Stimulated activated CD4-positive, alpha-beta T cell treated with anti-CD3 and anti-CD28 coated beads, TNF-alpha, amount 100 ng/mL, for 24 hours (primary cell): ENCODE data around the gene PLOD3.

ENCODE experiments used
- DNase-seq, 3 experiments: peaks; one replicate each; pipeline ENCODE4 v3.0.0-alpha.2; 2020; ENCODE audit warnings: low read depth in 3 of 3

PLOD3 gene

DNA sequence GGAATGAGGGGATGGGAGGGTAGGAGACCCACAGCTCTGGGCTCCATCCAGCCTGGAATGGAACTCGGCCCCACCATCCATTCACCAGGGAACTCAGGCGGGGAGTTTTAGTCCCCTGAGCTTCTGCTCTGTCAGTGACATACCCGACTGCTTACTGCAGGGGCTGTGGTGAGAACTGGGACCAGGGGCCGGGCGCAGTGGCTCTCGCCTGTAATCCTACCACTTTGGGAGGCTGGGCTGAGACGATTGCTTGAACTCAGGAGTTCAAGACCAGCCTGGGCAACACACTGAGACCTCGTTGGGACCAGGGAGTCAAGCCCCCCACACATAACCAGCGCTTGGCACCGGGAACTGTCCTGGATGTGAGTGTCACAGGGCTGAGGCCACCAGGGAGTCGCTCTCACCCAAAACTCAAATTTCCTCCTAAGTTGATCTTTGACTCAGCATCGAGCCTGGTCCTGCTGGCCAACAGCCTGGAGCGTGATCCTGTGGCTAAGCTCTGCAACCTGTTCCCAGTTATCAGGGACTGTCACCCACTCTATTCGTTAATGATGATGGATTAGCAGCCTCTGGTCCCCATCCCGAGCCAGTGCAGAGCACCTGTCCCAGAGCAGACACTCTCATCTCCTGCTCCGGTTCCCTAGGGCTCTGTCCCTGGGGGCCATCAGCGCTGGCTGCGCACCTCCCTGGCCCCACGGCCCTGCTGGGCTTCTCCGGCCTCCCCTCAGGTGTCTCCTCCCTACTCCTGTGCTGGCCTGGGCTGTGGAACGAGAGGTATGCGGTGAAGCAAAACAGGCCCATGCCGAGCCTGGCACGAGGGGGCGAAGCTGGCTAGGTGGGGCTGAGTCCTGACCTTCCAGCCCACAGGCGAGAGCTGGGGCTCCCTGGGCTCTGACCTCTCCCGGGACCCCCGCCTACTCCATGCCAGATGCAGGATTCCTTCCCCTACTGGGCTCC lies 21.1 kb upstream of the PLOD3 start:
- DNase-seq: no peak

DNA sequence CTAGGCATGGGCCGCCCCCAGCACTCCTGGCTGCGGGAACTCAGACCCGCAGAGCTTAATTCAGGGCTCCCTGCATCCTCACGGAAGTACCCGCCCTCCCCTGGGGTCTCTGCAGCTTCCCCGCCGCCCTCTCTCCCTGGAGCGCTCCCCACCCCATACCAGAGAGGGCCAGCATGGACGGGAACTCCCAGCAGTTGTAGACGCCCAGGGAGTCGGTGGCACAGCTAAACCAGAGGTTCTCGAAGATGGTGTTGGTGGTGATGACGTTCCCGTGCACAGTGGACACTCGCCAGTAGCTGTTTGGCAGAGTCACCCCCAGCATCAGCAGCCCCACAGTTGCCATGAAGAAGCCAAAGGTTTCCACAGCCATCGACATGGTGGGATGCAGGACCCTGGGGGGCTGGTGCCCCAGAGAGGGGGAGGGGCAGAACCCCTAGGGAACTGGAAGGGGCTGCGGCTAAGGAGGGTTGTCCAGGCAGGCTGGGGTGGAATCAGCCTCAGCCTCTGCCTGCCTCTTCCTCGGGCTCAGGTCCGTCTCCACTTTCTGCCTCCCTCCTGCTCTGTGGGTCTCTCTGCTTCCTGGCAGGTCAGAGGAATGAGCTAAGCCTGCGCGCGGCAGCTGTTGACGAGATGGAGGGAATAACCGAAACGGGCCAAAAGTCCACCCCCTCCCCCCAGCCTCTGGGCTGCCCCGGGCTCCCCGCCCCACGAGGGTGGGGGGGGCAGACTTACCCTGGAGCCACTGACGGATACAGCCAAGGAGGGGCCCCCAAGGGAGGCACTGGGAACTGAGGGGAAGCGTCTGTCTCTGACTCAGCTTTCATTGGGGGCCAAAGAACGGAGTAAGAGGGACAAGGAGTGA lies 20.1 kb upstream of the PLOD3 start, which contains the start of gene CLDN15:
CLDN15 (minus strand) TSS at position 597 of the 862 bp plus-strand sequence; CDS start at position 376, 221 bp downstream.
- no peak for DNase-seq

DNA sequence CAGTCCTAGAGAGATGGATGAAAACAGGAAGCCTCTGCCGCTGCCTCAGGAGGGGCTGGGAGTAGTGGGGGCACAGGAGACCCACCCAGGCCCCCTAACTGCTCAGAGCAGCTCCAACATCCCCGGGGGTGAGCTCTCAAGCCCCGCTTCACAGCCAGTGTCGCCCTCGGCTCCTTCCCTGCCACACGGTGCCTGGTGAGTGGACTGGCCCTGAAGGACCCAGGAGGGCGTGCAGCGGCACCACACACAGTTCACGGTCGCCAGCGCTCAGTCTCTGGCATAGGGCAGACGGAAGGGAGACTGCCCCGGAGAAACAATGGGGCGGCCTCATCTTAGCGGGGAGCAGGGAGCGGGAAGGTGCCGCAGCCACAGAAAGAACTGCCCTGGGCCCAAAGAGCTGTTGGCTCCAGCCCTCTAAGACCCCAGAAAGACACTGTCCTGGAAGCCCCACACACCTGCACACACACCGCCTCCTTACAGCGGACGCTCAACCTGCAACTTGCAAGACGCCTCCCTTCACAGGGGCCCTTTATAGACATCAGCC lies 19.0 kb upstream of the PLOD3 start:
- DNase-seq: no peak

DNA sequence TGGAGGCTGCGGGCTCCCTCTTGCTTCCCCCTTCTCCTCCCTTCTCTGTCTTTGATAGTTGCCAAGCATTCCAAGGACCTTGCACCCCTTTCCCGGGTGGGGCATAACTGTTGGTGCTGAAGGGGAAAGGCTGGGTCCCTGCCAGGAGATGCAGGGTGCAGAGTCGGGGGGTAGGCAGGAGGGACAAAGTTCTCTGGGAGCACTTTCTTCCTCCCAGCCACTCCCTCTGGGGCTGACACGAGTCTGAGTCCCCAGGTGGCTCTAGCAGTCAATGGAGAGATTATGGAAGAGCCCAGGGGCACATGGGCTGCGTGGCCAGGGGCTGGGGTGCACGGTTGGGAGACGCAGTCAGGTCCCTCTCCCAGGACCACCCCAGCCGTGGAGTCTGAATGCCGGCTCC lies 18.1 kb upstream of the PLOD3 start:
- DNase-seq: no peak

DNA sequence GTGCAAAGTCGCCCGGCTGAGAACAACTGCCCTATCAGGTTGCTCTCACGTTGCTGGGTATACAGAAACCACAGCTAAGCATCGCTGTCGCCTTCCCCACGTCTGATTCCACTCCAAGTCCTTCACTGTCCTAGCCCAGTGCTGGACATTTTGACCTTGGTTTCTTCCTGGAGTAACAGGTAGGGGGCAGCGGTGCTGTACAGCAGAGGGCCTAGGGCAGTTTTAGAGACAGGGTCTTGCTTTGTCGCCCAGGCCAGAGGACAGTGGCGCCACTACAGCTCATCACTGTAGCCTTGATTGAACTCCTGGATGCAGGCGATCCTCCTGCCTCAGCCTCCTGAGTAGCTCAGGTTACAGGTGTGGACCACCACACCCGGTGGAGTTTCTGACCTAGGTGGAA lies 17.7 kb upstream of the PLOD3 start:
- DNase-seq: no peak

DNA sequence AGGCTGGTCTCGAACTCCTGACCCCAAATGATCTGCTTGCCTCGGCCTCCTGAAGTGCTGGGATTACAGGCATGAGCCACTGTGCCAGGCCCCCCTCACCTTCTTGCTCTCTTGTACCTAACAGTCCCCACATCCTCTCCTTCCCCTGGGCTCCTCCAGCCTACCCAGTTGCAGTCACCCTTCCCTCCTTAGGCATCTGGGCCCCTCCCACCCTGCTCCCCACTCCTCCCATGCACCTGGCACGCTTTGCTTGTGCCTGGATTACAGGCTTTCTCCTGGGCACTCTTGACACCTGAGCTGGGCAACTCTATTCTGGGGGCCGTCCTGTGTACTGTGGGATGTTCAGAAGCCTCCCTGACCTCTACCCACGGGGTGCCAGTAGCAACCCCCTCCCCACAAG lies 17.3 kb upstream of the PLOD3 start:
- DNase-seq: no peak

DNA sequence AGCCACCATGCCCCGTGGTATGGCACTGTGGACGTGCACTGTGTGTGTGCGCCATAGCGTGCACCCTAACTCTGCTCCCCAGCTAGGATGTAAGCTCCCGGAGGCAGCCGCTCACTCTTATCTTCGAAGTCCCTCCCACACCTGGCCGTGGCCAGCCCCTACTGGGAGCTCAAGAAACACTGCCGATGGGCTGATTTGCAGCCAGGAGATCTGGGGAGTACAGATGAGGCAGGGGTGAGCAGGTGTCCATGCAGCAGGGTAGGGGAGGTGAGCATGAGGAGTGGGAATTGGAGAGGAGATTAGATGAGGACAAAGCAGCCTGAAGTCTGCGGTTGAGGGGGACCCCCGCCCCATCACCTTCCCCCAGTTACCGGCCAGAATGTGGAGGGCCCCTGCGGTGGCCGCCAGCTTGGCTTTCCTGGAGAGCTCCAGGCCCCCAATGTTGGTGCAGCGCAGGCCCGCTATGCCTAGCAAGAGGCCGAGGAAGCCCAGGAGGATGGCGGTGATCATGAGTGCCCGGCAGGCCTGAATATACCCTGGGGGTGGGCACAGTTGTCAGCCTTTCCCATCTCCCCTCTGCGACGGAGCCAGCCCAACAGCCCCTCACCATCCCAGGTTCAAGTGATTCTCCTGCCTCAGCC lies 16.6 kb upstream of the PLOD3 start:
- DNase-seq: no peak

DNA sequence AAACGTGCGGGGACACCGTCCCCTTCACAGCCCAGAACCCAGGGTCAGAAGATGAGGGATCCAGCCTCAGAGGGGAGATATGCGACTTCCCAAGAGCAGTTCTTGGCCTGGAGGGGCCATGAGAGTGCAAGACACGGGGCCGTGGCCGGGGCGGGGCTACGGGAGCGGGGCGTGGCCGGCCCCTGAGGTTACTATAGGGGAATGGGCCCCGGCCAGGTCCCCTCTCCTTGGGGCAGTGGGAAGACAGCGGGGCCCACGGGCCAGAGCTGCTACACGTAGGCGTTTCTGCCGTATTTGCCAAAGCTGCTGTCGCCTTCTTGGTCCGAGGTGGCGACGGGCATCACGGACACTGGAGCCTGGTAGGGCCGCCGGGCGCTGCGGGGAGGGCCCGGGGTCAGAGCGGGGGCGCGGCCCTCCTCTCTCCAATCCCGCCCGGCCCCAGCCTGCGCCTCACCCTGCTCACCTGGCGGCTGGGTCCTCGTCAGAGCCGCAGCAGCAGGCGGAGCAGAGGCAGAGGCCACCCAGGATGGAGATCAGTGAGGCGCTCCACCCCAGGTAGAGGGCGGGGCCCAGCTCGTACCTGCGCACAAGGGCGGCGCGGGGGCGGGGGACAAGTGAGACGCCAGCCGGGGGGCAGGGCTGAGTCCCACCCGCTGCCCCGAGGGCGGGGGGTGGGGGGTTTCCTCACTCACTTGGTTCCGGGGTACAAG lies 14.9 kb upstream of the PLOD3 start:
- no peak for DNase-seq

DNA sequence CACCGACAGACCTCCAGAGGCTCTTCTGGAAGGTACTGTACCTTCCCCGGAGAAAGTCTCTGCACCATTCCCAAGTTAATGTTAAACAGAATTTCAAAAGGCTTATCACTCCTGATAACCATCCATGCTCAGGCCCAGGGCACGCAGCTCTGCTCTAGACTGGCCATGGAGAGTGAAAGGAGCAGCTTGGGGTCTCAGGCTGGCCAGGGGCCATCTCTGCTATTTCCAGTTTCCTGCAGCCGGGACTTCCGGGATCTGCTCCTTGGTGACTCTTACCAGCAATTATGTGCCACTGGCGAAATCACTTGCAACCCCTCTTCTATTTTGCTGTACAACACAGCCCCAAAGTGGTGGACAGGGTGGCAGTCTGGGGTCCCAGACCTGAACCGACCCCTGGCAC lies 14.3 kb upstream of the PLOD3 start:
- DNase-seq: no peak

DNA sequence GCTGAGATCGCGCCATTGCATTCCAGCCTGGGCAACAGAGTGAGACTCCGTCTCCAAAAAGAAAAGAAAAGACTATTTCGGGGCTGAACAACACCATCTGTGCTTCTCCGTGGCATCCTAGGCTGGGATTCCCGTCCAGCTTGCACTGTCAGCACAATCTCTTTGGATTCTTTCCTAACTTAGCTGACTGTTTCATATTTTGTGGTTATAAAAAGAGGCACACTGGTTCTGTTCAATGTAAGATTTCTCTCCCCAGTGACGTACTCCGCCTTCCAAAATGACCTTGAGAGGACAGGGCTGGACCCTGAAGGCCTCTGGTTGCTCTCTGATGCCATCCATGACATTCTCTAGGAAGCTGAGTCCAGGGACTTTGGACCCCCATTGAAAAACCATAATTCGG lies 9.3 kb upstream of the PLOD3 start:
- no peak for DNase-seq

DNA sequence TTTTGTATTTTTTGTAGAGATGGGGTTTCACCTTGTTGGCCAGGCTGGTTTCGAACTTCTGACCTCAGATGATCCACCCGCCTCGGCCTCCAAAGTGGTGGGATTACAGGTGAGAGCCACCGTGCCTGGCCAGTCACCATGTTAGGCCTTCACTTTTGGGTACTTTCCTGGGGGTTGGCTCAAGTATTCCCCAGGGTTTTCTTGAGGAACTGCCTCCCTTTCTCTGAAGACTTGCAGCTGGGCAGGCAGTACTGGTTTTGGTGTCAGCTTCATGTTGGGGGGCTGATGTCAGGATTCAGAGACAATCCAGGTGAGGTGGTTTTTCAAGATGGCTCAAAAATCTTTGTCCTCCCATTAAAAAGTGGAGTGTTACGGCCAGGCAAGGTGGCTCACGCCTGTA lies 8.3 kb upstream of the PLOD3 start:
- DNase-seq: no peak

DNA sequence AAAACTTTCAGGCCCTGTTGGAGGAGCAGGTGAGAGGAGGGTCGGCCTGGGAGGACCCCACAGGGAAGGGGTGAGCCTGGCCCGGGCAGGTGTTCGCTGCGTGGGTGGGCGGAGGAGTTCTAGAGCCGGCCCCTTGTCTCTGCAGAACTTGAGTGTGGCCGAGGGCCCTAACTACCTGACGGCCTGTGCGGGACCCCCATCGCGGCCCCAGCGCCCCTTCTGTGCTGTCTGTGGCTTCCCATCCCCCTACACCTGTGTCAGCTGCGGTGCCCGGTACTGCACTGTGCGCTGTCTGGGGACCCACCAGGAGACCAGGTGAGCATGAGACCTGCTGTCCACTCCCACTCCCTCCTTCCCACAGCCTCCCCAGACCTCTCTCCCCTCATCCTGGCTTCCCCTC lies 6.1 kb upstream of the PLOD3 start:
- DNase-seq: no peak

DNA sequence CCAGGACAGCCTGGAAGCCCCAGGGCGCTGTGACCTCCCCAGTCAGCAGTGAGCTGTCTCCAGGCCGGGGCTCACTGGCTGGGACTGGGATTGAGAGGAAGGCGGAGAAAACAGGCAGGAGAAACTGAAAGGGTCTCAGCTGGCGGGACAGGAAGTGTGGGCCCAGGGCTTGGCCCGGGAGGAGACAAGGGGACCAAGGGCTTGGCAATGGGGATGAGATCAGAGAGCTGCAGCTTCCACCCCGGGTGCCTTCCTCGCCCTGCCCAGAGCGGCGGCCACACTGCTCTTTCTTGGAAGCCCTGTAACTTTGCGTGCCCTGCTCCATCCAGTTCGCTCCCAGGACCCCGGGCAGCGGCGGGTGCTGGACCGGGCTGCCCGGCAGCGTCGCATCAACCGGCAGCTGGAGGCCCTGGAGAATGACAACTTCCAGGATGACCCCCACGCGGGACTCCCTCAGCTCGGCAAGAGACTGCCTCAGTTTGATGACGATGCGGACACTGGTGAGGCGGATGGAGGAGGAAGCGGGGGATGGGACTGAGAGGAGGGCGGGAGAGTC lies 5.0 kb upstream of the PLOD3 start:
- DNase-seq: no peak

DNA sequence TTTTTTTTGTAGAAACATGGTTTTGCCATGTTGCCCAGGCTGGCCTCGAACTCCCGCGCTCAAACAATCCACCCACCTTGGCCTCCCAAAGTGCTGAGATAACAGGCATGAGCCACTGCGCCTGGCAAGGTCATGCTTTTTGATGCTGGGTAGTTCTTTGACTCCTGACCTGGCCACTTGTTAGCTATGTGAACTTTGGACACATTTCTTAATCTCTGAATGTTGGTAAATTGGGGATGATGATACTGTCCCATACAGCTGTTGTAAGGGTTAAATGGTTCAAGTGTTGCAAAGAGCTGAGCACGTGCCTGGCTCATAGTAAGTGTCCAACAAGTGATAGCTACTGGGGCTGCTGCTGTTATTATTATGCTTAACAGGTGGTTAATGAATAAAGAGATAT lies 2.9 kb upstream of the PLOD3 start:
- DNase-seq: no peak

DNA sequence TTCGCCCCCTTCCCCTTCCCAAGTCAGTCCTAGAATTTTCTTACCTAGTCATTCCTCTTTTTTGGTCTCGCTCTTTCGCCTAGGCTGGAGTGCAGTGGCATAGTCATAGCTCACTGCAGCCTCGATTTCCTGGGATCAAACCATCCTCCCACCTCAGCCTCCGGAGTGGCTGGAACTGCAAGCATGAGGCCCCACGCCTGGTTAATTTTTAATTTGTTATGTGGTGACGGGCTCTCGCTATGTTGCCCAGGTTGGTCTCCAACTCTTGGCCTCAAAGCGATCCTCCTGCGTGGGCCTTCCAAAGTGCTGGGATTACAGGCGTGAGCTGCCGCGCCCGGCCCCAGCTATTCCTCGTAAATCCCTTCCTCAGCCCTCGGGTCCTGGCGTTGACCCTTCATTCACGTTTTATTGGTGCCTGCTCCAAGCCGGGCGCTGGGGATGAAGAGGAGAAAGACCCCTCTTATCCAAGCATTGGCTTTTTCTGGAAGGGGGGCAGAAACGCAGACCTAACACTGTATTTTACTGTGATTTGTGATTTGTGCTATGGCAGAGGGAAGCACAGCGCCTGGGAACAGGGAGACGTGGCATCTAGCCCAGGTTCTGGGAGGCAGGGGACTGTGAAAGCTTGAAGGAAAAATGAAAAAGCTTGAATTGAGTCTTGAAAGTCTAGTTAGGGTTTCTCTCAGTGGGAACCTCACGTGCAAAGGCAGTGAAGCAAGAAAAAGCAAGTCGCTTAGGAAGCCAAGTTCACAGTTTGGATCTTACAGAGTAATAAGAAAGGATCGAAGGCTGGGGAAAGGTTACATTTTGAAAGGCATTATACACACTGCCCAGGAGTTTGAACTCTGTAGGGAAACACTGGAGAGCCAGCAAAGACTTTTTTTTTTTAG lies 1.1 kb upstream of the PLOD3 start:
- DNase-seq: no peak

DNA sequence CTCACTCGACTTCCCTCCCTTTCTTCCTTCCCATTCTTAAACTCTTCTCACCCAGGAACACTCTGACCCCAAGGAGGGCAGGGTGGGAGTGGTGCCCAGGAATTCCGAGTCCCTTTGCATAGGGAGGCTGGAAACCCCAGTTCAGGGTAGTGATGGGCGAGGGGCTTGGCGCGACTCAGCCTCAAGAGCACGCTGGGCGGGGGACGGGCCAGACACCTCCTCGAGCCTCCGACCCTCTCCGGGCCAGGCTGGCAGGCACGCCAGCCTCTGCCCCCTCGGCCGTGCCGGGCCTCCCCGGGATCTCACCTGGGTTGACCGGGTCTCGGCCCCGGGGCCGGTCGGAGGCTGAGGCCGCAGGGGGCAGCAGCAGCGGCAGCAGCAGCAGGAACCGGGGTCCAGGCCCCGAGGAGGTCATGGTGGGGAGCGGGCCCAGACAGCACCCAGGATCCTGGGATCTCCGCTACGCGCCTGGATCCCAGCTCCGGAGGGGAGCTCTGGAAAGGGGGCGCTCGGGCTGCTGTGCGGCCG lies 457 bp downstream of the PLOD3 start:
- DNase-seq: no peak

DNA sequence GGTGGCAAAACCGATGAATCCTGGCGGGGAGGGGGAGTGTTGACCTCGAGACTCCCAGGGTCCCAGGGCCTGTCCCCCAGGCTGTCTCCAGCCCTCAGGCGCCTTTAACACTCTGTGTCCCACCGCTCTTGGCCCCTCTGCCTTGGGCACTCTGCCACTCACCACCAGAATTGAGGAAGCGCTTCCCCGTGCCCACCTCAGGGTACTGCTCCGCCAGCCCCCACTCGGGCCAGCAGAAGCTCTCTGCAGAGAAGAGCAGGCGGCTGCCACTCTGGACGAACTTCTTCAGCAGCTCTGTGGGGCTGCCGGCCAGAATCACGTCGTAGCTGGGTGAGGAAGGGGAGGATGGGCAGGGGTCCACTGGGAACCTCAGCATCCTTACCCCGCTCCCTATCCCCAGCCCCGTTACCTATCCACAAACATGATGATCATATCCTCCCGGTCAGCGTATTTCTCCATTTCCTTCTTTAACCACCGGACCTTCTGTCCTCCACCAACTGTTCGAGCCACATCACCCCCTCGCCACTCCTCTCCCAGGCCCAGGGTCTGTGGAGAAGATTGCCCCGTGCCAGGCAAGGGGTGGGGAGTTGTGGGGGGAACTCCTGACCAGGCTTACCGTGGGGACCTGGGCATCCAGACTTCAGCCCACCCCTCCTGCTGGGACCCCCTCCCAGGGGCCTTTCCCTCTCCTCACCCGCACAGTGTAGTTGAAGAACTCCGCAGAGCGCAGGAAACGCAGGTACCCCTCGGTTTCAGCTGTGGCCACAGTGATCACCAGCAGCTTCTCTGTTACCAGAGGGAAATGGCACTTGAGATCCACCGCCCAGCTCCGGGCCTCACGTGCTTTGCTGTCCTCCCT lies 1.2 kb downstream of the PLOD3 start:
- no peak for DNase-seq

DNA sequence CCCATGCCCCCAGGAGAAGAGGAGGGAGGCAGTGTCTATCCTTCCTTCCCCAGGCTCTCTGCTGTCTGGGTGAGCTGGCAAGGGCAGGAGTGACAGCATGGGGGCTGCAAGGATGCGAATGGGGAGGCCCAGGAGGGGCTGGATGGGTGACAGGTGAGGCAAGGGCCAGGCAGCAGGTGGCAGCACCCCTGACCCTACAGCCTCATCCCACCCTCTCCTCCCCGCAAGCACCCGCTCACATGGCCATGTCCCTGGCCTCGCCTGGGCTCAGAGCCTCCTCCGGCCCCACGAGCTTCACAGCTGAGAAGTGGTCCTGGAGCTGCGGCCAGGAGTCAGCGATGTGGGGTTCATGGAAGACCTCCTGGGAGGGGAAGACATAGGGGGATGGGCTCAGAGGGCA lies 5.4 kb downstream of the PLOD3 start:
- DNase-seq: no peak

DNA sequence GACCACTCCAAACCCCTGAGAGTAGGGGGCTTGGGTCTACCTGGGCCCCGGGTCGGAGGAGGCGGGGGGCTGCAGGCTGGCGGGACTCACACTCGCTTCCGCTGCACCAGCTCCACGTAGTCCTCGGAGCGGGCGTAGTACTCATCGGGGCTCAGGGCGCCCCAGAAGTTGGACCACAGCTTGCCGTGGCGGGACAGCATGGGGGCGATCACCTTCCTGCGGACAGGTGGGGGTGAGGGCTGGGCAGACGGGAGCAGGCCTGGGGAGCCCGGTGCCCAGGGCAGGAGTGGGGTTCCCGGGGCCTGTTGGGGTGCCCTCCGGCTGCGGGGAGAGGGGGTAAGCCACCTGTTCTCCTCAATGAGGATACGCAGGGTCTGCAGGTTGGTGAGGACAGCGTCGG lies 5.9 kb downstream of the PLOD3 start:
- no peak for DNase-seq
